Skeletal muscle tissue (tissue), 4 donors: ENCODE data around the gene ETV6. TPM values are rescaled to one million over a fixed set of nuclear protein-coding genes. Genes with fewer than 3 reads are reported as not detected.

Experiments used
- H3K27ac ChIP-seq: one replicate; pipeline ENCODE4 v1.7.0; 2013; ENCODE audit warnings: mild to moderate bottlenecking, low read depth, low read length, inconsistent platforms
- H3K27me3 ChIP-seq, 3 donors: one replicate each; pipeline ENCODE4 v1.7.0; 2013; ENCODE audit warnings: low read length in 3 of 3; ENCODE audit not compliant: control insufficient read depth in 3 of 3, insufficient read depth in 3 of 3
- H3K36me3 ChIP-seq, 3 donors: one replicate each; pipeline ENCODE4 v1.7.0; 2013; ENCODE audit warnings: low read length in 3 of 3; ENCODE audit not compliant: control insufficient read depth in 3 of 3, insufficient read depth in 3 of 3
- H3K4me1 ChIP-seq, 3 donors: one replicate each; pipeline ENCODE4 v1.7.0; 2013; ENCODE audit warnings: low read length in 3 of 3, mild to moderate bottlenecking in 3 of 3; ENCODE audit not compliant: control insufficient read depth in 3 of 3, insufficient read depth in 3 of 3
- H3K4me3 ChIP-seq, 3 donors: one replicate each; pipeline ENCODE4 v1.7.0; 2013; ENCODE audit warnings: low read length in 3 of 3
- H3K9ac ChIP-seq, 3 donors: one replicate each; pipeline ENCODE4 v1.7.0; 2013; ENCODE audit warnings: low read length in 3 of 3, mild to moderate bottlenecking in 3 of 3, moderate library complexity in 2 of 3, low read depth in 1 of 3
- H3K9me3 ChIP-seq, 3 donors: one replicate each; pipeline ENCODE4 v1.7.0; 2013; ENCODE audit warnings: low read length in 3 of 3; ENCODE audit not compliant: control insufficient read depth in 3 of 3
- total RNA-seq: library from RNA; depleted of rRNA; stranded (reverse); fragments of >200 nt; gene quantifications from one replicate; pipeline ENCODE4 v1.2.3, GENCODE V29; 2014
- donor health status: Osteomylitis.

The ETV6 gene
- total RNA-seq, 1 donor from 2014 or later, result 4.2 TPM

DNA sequence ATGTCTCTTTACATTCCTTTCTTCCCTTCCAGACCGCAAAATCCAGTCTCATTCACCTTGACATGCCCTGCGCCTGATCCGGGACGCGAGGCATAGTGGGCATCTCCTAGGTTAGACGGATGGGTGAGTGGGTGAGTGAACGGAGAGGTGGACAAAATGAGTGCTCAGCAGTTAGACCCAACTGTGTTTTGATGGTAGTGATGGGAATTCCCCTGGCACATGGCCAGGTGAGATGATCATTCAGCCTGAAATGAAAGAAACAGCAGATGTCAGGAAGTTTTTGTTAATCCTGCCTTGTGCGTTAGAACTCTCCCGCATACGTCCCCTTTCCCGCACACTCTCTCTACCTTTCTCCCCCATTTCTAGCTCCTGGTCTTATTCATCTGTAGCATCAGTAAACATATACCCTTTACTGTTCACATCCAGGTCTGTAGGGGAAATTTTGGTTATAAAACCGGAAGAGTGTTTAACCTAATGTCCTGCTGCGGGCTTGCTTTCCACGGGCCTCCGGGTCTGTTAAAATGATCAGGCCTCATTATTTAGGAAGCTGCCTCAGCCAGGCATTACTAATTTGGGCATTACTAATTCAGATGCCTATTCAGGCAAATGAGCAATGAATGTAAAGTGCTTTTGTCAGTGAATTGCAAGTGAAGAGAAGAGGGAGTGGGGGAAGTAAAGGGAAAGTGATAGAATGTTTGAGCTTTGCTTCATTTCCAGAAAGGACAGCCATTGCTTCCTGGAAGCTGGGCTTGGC, 172.8 kb downstream of the ETV6 start:
- no peaks in the 10 kb centered on the region for H3K36me3 ChIP-seq
- H3K27ac ChIP-seq, result peak overlapping the region; percentile 27
- peak overlapping the region in 1 of 3 donors; percentile 16 for H3K9ac ChIP-seq
- H3K27me3 ChIP-seq, result no peaks in the 10 kb centered on the region
- H3K4me3 ChIP-seq, result no peak overlapping the region
- H3K4me1 ChIP-seq, result peaks cover 5 to 10% (median 9%) of the 10 kb centered on the region in 3 donors
- H3K9me3 ChIP-seq, result no peaks in the 10 kb centered on the region

DNA sequence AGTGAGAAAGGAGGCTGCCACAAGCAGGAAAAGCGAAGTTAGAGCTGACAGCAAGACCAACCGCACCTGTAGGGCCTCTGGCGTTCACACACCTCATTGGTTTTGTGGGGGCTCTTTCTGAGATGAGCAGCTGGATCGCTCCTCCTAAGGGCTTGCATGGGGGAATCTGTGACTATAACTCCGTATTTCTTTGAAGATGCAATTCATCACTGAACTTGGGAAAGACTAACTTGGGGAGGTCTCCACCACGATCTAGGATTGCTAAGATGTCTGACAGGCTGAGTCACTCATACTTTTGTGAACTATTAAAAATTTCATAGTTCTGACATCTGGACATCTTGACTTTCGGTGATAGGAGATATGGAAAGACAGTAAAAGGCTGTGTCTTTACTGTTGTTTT, 173.6 kb downstream of the ETV6 start:
- Histone ChIP-seq H3K4me1 (peaks cover 5 to 10% (median 9%) of the 10 kb centered on the region in 3 donors), H3K9ac (no peak overlapping the region)

DNA sequence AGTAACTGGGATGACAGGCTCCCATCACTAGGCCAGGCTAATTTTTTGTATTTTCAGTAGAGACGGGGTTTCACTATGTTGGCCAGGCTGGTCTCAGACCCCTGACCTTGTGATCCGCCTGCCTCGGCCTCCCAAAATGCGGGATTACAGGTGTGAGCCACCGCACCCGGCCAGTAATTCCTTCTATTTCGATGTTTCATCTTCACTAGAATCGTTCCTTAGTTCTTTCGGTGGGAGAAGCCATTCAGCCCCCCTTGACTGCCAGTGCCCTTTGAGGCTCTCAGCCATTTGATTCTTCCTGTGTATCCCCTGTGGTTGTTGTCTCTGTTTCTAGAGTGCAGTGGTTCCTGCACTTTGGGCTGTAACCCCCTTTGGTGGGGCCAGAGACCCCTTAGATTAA, 174.1 kb downstream of the ETV6 start:
- H3K9ac ChIP-seq, result no peak overlapping the region
- H3K9me3 ChIP-seq, result no peaks in the 10 kb centered on the region
- H3K27ac ChIP-seq, result no peak overlapping the region
- no peak overlapping the region for H3K4me3 ChIP-seq
- H3K4me1 ChIP-seq, result peaks cover 5 to 10% (median 9%) of the 10 kb centered on the region in 3 donors
- H3K27me3 ChIP-seq, result no peaks in the 10 kb centered on the region
- no peaks in the 10 kb centered on the region for H3K36me3 ChIP-seq

More for the DNA sequence above, 173.6 kb downstream of the ETV6 start:
- H3K27me3 ChIP-seq, result no peaks in the 10 kb centered on the region
- H3K4me3 ChIP-seq, result no peak overlapping the region
- H3K9me3 ChIP-seq, result no peaks in the 10 kb centered on the region
- peak overlapping the region; percentile 27 for H3K27ac ChIP-seq
- H3K36me3 ChIP-seq, result no peaks in the 10 kb centered on the region

DNA sequence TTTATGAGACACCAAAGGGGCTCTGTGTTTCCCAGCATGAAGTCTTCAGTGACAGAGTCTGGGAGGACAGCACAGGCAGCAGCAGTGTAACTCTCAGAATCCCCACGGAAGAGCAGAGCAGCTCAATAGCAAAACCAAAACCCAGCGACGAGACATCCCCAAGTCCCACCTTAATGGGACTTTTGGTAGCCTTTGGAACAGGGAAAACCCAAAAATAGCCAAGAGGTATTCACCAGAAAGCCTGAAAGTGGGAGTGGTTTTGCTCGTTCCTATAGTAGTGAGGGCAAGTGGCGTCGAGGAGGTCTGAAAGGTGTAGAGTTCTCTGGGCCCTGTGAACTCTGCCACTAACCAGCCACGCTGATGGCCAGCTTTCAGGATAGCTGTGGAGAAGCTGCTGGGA, 174.6 kb downstream of the ETV6 start:
- Histone ChIP-seq H3K4me3 (no peak overlapping the region), H3K9ac (no peak overlapping the region), H3K36me3 (no peaks in the 10 kb centered on the region), H3K27me3 (no peaks in the 10 kb centered on the region), H3K4me1 (peaks cover 9 to 13% (median 10%) of the 10 kb centered on the region in 3 donors), H3K27ac (no peak overlapping the region), H3K9me3 (no peaks in the 10 kb centered on the region)

- no peak overlapping the region for H3K27ac ChIP-seq
- H3K36me3 ChIP-seq, result no peaks in the 10 kb centered on the region
- peaks cover 9 to 20% (median 12%) of the 10 kb centered on the region in 3 donors for H3K4me1 ChIP-seq
- H3K9ac ChIP-seq, result no peak overlapping the region
- no peaks in the 10 kb centered on the region for H3K27me3 ChIP-seq
- H3K9me3 ChIP-seq, result no peaks in the 10 kb centered on the region
- no peak overlapping the region for H3K4me3 ChIP-seq
Measured at GRCh38 chr12:11824736-11825135, 175.3 kb downstream of the ETV6 start.

- Histone ChIP-seq H3K9me3 (no peaks in the 10 kb centered on the region), H3K4me3 (no peak overlapping the region), H3K9ac (no peak overlapping the region), H3K36me3 (no peaks in the 10 kb centered on the region), H3K27ac (no peak overlapping the region), H3K4me1 (peaks cover 13 to 25% (median 17%) of the 10 kb centered on the region in 3 donors), H3K27me3 (no peaks in the 10 kb centered on the region)
Measured at GRCh38 chr12:11825278-11825677, 175.8 kb downstream of the ETV6 start.

GRCh38 chr12:11826574-11826973, 177.1 kb downstream of the ETV6 start:
- H3K27me3 ChIP-seq, result no peaks in the 10 kb centered on the region
- no peak overlapping the region for H3K9ac ChIP-seq
- H3K4me3 ChIP-seq, result no peak overlapping the region
- no peaks in the 10 kb centered on the region for H3K36me3 ChIP-seq
- no peak overlapping the region for H3K27ac ChIP-seq
- H3K9me3 ChIP-seq, result no peaks in the 10 kb centered on the region
- peaks cover 17 to 30% (median 20%) of the 10 kb centered on the region in 3 donors for H3K4me1 ChIP-seq

- Histone ChIP-seq H3K9me3 (no peaks in the 10 kb centered on the region), H3K4me1 (peaks cover 15 to 25% (median 20%) of the 10 kb centered on the region in 3 donors), H3K27me3 (no peaks in the 10 kb centered on the region), H3K4me3 (no peak overlapping the region), H3K27ac (peak overlapping the region; percentile 16), H3K9ac (peak overlapping the region in 1 of 3 donors; percentile 4), H3K36me3 (no peaks in the 10 kb centered on the region)
Measured at GRCh38 chr12:11827091-11828061, 177.9 kb downstream of the ETV6 start.

DNA sequence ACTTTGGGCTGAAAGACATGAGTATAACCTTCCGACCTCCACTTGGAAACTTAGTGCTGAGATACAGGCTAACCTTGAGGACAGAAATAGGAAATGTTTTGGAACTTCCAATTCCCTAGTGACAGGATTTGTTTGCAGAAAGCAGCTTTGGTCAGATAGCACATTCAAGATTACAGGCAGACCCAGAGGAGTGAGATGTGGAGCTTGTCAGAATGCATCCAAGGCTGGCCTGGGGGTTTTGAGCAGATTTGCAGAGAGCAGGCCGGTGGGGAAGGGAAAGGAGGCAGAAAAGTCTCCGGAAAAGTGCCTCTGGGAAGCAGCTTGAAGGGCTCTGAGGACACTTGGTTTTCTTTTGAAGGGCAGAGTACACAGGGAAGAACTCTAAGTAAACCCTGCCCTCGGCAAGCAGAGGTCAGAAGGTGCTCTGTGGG, 180.3 kb downstream of the ETV6 start:
- H3K36me3 ChIP-seq, result no peaks in the 10 kb centered on the region
- no peaks in the 10 kb centered on the region for H3K27me3 ChIP-seq
- H3K27ac ChIP-seq, result no peak overlapping the region
- H3K4me1 ChIP-seq, result peaks cover 14 to 21% (median 20%) of the 10 kb centered on the region in 3 donors
- H3K9ac ChIP-seq, result peak overlapping the region in 1 of 3 donors; percentile 23
- H3K9me3 ChIP-seq, result no peaks in the 10 kb centered on the region
- no peak overlapping the region for H3K4me3 ChIP-seq
